ENCODE measurements around the gene FIGNL1.

FIGNL1 gene

GRCh38 chr7:50436133-50436806, 13.9 kb downstream of the FIGNL1 start:
- Histone ChIP-seq H3K27me3 (ENCODE audit: insufficient read depth, low read length) (no peaks in the 10 kb centered on the region), H3K9me3 (ENCODE audit: low read length) (no peaks in the 10 kb centered on the region), H3K4me1 (ENCODE audit: insufficient read depth, low read length) (no peaks in the 10 kb centered on the region), H3K36me3 (ENCODE audit: insufficient read depth, low read length) (no peaks in the 10 kb centered on the region), H3K4me3 (ENCODE audit: low read length) (no peak overlapping the region), H2AFZ (ENCODE audit: low read depth, low read length) (no peak overlapping the region)

DNA sequence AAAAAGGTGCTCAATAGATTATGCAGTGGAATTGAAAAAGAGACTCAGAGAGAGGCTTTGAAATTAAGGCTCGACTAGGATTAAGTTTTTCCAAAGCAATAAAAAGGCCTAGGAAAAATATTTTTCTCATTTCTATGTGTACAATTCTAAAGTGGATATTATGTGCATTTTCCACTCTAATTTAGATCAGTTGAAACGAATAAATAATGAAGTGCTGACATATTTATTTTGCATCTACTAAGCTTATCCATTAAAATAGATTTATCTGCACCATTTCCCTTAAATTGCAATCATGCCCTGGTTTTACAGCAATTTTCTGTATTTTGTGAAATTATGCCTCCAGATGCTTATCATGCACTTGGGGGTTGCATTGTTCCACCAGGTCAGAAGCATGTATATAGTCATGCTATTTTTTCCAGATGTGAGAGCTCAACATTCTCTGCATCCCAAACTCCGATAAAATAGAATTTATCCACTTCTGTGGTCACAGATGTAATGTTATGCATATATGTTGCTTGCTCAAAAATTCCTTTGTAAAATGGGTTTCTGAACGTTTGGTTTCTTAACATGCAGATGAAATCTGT, 18.3 kb downstream of the FIGNL1 start:
- no peaks in the 10 kb centered on the region for H3K4me1 ChIP-seq (ENCODE audit: insufficient read depth, low read length)
- no peaks in the 10 kb centered on the region for H3K27me3 ChIP-seq (ENCODE audit: insufficient read depth, low read length)
- no peaks in the 10 kb centered on the region for H3K36me3 ChIP-seq (ENCODE audit: insufficient read depth, low read length)
- no peak overlapping the region for H3K4me3 ChIP-seq (ENCODE audit: low read length)
- H2AFZ ChIP-seq (ENCODE audit: low read depth, low read length): no peak overlapping the region
- H3K9me3 ChIP-seq (ENCODE audit: low read length): no peaks in the 10 kb centered on the region

DNA sequence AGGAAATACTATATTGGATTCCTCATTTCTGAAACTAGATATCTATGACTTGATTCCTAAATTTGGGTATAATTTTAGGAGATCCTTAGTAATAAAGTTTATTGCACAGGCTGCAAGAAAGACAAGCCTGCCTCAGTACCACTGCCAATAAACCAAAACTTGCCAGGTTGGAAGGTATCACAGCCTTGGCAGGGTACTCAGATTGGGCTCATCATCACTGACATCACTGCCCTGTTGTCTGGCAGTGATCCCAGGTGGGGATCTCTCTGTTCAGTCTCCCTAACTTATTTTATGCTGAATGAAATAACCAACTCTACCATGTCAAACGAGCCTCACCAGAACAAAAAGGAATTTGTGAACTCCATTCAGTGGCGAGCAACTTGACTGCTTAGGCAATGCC, 18.8 kb downstream of the FIGNL1 start:
- H3K4me3 ChIP-seq (ENCODE audit: low read length): no peak overlapping the region
- no peaks in the 10 kb centered on the region for H3K27me3 ChIP-seq (ENCODE audit: insufficient read depth, low read length)
- H3K4me1 ChIP-seq (ENCODE audit: insufficient read depth, low read length): no peaks in the 10 kb centered on the region
- no peaks in the 10 kb centered on the region for H3K9me3 ChIP-seq (ENCODE audit: low read length)
- no peaks in the 10 kb centered on the region for H3K36me3 ChIP-seq (ENCODE audit: insufficient read depth, low read length)
- H2AFZ ChIP-seq (ENCODE audit: low read depth, low read length): no peak overlapping the region

- H3K9me3 ChIP-seq (ENCODE audit: low read length): no peaks in the 10 kb centered on the region
- no peak overlapping the region for H2AFZ ChIP-seq (ENCODE audit: low read depth, low read length)
- H3K4me3 ChIP-seq (ENCODE audit: low read length): no peak overlapping the region
- H3K27me3 ChIP-seq (ENCODE audit: insufficient read depth, low read length): no peaks in the 10 kb centered on the region
- H3K36me3 ChIP-seq (ENCODE audit: insufficient read depth, low read length): no peaks in the 10 kb centered on the region
- no peaks in the 10 kb centered on the region for H3K4me1 ChIP-seq (ENCODE audit: insufficient read depth, low read length)
Observed at GRCh38 chr7:50428911-50429310, 21.2 kb downstream of the FIGNL1 start.

GRCh38 chr7:50427518-50427917, 22.6 kb downstream of the FIGNL1 start:
- H3K9me3 ChIP-seq (ENCODE audit: low read length): no peaks in the 10 kb centered on the region
- H3K27me3 ChIP-seq (ENCODE audit: insufficient read depth, low read length): no peaks in the 10 kb centered on the region
- H3K4me3 ChIP-seq (ENCODE audit: low read length): no peak overlapping the region
- H3K4me1 ChIP-seq (ENCODE audit: insufficient read depth, low read length): no peaks in the 10 kb centered on the region
- no peak overlapping the region for H2AFZ ChIP-seq (ENCODE audit: low read depth, low read length)
- no peaks in the 10 kb centered on the region for H3K36me3 ChIP-seq (ENCODE audit: insufficient read depth, low read length)

- no peak overlapping the region for H2AFZ ChIP-seq (ENCODE audit: low read depth, low read length)
- H3K9me3 ChIP-seq (ENCODE audit: low read length): no peaks in the 10 kb centered on the region
- no peak overlapping the region for H3K4me3 ChIP-seq (ENCODE audit: low read length)
- no peaks in the 10 kb centered on the region for H3K4me1 ChIP-seq (ENCODE audit: insufficient read depth, low read length)
- H3K27me3 ChIP-seq (ENCODE audit: insufficient read depth, low read length): no peaks in the 10 kb centered on the region
- no peaks in the 10 kb centered on the region for H3K36me3 ChIP-seq (ENCODE audit: insufficient read depth, low read length)
Observed at GRCh38 chr7:50426280-50427045, 23.7 kb downstream of the FIGNL1 start.

DNA sequence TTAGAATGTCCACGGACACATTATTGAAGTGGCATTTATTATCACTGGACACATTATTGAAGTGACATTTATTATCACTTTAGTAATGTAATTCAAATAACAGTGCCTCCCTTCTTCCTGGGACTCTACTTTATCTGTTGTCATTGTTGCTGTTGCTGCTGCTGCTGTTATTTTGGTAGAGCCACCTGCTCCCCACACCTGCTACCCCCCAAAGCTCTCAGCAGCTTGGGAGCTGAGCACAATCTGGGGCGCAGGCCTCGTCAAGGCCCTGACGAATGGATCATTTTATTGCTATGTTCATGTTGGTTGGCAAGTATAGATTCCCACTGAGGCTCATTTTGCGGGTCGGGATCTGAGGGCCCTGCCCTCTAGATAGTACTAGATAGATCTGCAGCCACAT, 24.8 kb downstream of the FIGNL1 start:
- H3K9me3 ChIP-seq (ENCODE audit: low read length): no peaks in the 10 kb centered on the region
- no peaks in the 10 kb centered on the region for H3K36me3 ChIP-seq (ENCODE audit: insufficient read depth, low read length)
- no peaks in the 10 kb centered on the region for H3K27me3 ChIP-seq (ENCODE audit: insufficient read depth, low read length)
- no peak overlapping the region for H3K4me3 ChIP-seq (ENCODE audit: low read length)
- H2AFZ ChIP-seq (ENCODE audit: low read depth, low read length): no peak overlapping the region
- no peaks in the 10 kb centered on the region for H3K4me1 ChIP-seq (ENCODE audit: insufficient read depth, low read length)

DNA sequence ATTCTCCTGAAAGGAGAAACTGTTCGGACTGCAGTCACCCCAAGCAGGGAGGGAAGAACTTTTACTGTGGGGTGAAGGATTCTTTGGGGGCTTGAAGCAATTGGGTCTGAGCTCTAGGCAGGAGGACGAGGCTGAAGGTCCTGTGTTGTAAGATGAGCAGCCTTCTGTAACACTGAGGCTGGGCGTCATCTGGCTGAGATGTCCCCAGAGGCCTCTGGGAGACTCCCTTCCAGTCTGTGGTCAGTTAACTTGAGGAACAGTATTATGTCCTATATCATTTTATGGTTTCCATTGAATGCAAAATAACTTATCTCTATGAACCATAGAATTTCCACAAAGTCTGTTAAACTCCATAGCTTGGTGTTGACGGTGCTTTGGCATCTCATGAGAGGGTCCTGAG, 26.3 kb downstream of the FIGNL1 start:
- H3K27me3 ChIP-seq (ENCODE audit: insufficient read depth, low read length): no peaks in the 10 kb centered on the region
- no peak overlapping the region for H2AFZ ChIP-seq (ENCODE audit: low read depth, low read length)
- H3K36me3 ChIP-seq (ENCODE audit: insufficient read depth, low read length): no peaks in the 10 kb centered on the region
- no peak overlapping the region for H3K4me3 ChIP-seq (ENCODE audit: low read length)
- H3K9me3 ChIP-seq (ENCODE audit: low read length): no peaks in the 10 kb centered on the region
- no peaks in the 10 kb centered on the region for H3K4me1 ChIP-seq (ENCODE audit: insufficient read depth, low read length)

DNA sequence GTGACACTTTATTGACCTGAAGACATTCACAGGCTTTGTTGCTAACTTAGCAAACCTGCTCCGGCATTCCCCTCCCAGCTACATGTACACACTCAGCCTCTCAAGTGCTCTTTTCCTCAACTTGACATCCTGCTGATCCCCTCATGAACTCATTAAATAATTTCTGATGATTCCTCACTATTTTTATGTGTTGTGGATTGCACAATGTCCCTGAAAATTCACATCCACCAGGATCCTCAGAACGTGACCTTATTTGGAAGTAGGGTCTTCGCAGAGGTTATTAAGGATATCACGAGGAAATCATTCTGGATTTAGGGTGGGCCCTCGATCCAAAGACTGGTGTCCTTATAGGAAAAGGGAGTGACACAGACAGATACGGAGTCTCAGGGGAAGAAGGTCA, 27.3 kb downstream of the FIGNL1 start:
- Histone ChIP-seq H3K9me3 (ENCODE audit: low read length) (no peaks in the 10 kb centered on the region), H3K36me3 (ENCODE audit: insufficient read depth, low read length) (no peaks in the 10 kb centered on the region), H3K27me3 (ENCODE audit: insufficient read depth, low read length) (no peaks in the 10 kb centered on the region), H2AFZ (ENCODE audit: low read depth, low read length) (no peak overlapping the region), H3K4me3 (ENCODE audit: low read length) (no peak overlapping the region), H3K4me1 (ENCODE audit: insufficient read depth, low read length) (no peaks in the 10 kb centered on the region)

DNA sequence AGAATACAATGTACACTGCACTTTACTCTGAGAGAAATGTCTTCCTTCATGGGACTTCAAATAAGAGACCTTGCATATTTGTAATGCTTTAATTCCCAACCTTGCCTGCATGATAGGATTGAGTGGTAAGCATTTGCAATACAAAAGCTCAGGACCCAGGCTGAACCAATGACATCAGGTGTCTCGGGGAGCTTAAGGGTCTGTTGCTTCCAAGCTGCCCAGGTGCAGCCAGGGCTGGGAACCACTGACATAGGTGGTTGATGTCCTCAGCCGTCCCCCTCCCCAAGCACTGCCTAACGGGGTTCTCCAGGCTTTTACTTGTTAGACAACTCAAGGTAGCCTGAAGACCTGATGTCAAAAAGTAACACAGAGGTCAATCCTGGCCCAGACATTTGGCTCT, 29.1 kb downstream of the FIGNL1 start:
- no peaks in the 10 kb centered on the region for H3K9me3 ChIP-seq (ENCODE audit: low read length)
- no peak overlapping the region for H3K4me3 ChIP-seq (ENCODE audit: low read length)
- no peaks in the 10 kb centered on the region for H3K36me3 ChIP-seq (ENCODE audit: insufficient read depth, low read length)
- no peaks in the 10 kb centered on the region for H3K27me3 ChIP-seq (ENCODE audit: insufficient read depth, low read length)
- H2AFZ ChIP-seq (ENCODE audit: low read depth, low read length): no peak overlapping the region
- no peaks in the 10 kb centered on the region for H3K4me1 ChIP-seq (ENCODE audit: insufficient read depth, low read length)

DNA sequence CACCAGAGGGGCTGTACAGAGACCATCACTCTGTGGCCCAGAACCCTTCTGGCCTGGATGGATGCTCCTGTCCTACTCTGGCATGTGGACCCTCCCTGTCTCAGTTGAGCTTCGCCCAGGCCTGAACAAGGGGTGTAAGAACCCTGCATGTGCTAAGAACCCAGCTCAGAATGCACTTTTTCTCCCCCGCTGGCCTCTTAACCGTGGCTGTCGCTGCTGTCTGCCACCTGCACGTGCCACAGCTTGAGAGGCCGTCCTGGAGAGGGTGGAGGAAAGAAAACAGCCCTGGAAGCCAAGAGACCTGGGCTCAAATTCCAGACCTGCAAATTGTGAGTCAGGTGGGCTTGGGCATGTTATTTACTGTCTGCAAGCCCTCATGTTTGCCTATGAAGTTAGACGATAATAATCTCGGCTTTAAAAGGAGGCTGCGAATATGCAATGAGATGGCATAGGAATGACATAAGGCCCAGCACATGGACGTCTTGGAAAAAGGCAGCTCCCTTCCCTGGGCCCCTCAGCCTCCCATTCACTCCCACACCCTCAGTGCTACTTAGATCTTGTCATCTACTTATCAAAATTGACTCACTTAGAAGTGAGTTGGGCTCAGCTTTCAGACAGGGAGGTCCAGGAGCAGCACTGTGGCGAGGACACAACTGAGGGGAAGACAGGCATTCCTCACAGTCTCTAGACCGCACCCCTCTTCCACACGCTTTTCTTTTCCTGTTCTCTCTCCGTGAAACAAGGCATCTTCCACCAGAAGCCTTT, 31.4 kb downstream of the FIGNL1 start:
- Histone ChIP-seq H3K27me3 (ENCODE audit: insufficient read depth, low read length) (no peaks in the 10 kb centered on the region), H3K9me3 (ENCODE audit: low read length) (no peaks in the 10 kb centered on the region), H2AFZ (ENCODE audit: low read depth, low read length) (no peak overlapping the region), H3K36me3 (ENCODE audit: insufficient read depth, low read length) (no peaks in the 10 kb centered on the region), H3K4me1 (ENCODE audit: insufficient read depth, low read length) (no peaks in the 10 kb centered on the region), H3K4me3 (ENCODE audit: low read length) (no peak overlapping the region)

DNA sequence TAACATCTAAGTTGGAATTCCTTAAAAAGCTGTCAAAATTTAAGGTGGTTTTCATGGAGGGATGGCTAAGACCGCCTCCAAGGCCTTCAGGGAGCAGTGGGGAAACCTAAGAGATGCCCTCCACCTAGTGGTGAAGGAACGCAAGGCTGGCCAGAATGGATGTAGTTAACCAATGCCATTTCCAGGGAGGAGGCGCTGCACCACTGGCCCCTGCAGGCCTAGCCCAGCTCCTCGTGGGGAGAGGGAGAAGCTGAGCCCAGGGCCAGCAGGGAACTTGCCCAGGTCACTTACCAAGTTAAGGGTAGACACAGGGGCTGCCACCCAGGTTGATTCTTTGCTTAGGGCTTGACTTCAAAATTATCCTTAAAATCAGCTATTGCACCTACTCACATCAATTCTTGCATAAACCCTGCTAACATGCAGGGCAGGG, 32.0 kb downstream of the FIGNL1 start:
- no peak overlapping the region for H3K4me3 ChIP-seq (ENCODE audit: low read length)
- no peaks in the 10 kb centered on the region for H3K9me3 ChIP-seq (ENCODE audit: low read length)
- no peak overlapping the region for H2AFZ ChIP-seq (ENCODE audit: low read depth, low read length)
- H3K27me3 ChIP-seq (ENCODE audit: insufficient read depth, low read length): no peaks in the 10 kb centered on the region
- no peaks in the 10 kb centered on the region for H3K4me1 ChIP-seq (ENCODE audit: insufficient read depth, low read length)
- no peaks in the 10 kb centered on the region for H3K36me3 ChIP-seq (ENCODE audit: insufficient read depth, low read length)
